ENCODE results near the gene OTC.

OTC gene

DNA sequence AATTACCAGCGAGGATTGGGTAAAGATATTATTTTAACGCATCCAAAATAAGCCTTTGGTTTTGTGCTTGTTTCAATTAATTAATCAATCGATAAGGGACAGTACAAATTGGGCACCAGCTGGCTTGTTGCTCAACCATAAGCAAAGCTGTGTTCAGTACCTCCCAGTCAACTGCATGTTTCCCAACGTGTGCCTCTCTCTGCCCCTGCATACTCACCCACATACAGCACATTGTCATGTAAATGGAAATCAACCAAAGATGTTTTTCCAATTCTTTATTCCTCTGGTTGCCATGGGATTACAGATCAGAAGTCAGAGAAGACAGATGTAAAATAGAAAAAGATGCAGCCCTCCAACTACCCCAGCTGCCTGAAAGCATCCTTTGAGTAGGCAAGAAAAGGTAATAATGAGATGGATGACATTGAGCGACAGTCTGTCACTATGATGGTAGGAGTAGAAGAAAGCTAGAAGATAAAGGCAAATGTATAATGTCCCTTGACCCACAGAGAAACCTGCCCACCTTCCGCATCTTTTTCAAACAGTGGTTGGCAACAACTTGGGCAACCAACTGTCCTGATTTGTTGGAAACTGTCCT is 116.3 kb downstream of the OTC start:
- no peak for DNase-seq
